T-helper 1 cell treated with Interleukin-12 subunit alpha and Interleukin-12 subunit beta and Interleukin-4 antibody, amounts not matched to agents 30 ng/mL and 1 ng/mL, for 36 hours (primary cell): ENCODE results near the gene INPP5A. TPM values are rescaled to one million over a fixed set of nuclear protein-coding genes. Genes with fewer than 3 reads are reported as not detected.

Experiments used
- intact Hi-C: fragments of 100-400 bp; cut with micrococcal nuclease; formaldehyde crosslinking; loops from one replicate; pipeline ENCODE4 v1.15.1; 2024
- total RNA-seq: library from RNA; stranded (reverse); gene quantifications from 2 replicates; pipeline ENCODE4 v1.2.3, GENCODE V29; 2022

INPP5A gene
- total RNA-seq, 1 donor from 2014 or later, result 19.0 TPM

DNA sequence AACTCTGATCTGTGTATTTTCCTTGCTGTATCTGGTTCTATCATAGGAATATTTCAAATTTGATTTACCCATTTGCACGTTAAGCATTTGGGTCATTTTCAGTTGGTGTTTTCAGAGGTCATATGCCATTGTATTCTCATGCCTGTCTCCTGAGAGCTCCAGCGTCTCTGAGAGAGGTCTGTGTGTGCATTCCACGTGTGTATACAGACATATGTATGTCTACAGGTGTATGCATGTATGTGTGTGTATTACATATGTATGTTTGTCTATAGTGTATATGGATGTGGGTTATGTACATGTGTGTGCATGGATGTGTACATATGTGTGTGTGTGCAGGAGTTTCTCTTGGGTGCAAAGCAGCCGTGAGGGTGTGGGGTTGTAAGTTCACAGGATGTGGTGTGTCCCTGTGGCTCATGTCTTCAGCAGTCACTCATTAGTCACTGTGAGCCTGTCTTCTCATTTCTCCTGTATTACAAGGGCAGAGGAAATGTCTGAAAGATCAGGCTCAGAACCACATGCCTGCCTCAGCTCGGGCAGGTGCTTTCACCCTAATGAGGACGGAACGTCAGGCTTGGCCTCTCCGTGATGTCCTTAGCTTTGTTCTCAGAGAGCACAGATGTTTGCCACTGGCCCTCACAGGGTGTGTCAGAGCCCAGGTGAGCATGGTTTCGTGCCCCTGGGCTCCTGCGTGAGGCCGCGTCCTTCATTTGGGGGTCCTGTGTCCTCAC lies 146.7 kb downstream of the INPP5A start:
- intact Hi-C loops, result no loop called here

DNA sequence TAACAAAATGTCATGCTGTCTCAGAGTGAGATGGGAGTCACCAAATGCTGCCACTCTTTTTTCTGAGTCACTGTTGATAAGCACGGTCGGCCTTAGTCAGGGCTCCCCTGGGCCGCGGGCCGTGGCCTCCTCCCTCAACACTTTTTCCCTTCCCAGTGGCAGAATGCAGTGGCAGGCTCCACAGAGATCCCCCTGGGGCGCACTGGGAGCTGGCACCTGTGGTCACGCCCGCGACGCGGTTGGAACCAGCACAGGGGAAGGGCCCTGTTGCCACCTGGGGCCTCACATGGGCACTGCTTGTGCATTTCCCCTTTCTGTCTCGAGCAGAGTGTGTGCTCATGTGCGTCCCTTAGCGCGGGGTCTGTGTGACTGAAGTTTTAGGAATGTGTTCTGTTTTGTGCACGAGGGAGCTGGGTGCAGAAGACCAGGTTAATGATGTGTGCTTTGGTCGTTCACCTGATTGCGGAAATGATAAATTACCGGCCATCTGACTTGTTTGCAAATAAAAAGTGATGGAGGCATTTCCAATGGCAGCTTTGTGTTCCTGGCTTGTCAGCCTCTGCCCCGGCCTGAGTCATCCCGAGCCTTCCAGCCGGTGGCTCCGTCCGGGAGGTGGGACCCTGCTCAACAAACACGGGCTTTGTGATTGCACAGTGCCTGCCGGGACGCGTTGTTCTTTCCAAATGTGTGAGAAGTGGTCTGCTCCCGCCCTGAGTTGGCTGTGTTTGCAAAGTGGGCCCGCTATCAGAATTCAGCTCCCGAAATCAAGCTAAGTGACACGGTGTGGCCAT lies 147.7 kb downstream of the INPP5A start:
- intact Hi-C loops, result no loop called here

DNA sequence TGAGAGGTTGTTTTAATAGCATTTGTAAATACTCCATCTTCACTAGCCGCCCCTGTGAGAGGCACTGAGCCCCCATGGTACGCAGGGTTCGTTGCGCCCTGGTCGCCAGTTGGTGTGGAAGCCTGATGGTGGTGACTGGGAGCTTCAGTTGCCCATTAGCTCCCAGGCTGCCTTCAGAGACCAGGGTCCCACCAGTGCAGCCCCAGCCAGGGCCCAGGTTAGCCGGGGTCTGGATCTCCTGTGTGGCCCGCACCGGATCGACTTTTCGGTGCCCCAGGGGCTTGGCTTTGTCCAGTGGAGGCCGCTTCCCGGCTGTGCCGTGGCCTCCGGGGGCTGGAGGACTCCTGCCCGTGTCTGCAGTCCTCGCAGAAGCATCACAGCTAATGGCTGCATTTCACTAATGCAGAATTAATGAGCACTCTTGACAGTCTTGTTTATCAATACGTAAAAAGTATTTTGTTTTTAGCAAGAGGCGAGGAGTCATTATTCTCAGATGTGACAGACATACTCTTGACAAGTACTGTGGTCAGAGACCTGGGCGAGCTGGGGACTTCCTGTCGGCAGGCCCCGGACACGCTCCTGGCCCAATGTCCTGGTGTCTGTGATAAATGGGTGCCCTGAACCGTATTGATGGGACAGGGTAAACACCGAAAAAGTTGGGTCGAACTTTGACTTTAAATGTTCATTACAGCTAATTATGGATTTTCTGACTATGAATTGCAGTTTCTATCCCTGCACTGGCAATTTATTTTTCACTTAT lies 148.5 kb downstream of the INPP5A start:
- intact Hi-C loops, result no loop called here

DNA sequence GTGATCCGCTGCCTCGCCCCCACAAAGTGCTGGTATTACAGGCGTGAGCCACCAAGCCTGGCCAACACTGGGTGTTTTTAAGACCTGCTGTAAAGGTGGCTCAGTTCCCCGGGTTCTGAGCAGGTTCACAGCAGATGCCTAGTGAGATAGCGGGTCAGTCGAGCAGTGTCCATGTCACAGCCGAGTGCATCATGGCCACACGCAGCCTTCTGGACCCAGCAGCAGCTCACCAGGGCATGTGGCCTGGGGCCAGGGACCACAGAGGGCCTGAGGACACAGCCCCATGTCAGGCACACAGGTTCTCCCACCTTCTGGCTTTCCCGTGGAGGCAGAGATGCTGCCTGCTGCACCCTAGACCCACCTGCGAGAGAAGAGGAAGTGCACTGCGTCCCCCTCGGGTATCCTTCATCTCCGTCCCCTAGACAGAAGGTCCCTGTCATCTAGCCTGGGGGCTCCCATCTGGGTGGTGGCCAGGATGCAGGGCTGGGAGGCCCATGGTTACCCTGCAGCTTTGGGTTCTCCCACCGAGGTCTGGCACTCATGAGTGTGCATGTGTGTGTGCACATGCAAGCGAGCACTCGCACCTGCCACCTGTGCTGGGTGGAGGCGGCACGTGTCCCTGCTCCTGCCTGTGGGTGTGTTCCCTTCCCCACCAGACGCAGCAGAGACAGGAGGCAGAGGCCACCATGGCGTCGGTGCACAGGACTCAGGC lies 149.8 kb downstream of the INPP5A start:
- intact Hi-C loops, result no loop called here

DNA sequence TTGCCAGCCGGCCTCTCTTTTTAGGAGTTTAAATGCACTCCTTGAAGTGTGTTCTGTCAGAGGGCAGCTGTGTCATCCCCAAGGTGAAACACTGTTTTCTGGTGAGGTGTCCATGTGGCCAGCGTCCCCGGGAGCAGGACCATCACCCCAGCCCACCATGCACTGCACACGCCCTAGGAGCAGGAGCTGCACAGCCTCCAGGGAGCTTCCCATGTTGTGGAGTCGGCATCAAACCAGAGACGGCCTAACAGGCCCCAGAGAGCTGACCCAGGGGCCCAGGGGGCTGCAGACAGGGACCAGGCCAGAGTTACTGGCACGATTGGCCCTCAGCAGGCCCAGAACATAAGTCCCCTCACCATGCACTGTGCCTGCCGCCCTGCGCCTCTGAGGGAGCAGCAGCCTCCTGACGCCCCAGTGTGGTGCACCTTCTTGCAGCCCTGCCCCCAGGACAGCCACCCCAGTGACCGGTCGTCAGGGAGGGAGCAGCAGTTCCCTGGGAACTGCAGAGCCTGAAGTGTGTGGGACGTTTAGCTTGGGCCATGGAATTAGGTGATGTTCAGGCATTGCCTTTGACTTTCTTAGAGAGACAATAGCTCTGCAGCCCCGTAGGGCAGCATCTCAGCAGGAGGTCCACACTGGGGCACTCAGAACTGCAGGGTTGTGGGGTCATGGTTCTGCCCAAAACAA lies 150.4 kb downstream of the INPP5A start:
- intact Hi-C loops, result no loop called here

DNA sequence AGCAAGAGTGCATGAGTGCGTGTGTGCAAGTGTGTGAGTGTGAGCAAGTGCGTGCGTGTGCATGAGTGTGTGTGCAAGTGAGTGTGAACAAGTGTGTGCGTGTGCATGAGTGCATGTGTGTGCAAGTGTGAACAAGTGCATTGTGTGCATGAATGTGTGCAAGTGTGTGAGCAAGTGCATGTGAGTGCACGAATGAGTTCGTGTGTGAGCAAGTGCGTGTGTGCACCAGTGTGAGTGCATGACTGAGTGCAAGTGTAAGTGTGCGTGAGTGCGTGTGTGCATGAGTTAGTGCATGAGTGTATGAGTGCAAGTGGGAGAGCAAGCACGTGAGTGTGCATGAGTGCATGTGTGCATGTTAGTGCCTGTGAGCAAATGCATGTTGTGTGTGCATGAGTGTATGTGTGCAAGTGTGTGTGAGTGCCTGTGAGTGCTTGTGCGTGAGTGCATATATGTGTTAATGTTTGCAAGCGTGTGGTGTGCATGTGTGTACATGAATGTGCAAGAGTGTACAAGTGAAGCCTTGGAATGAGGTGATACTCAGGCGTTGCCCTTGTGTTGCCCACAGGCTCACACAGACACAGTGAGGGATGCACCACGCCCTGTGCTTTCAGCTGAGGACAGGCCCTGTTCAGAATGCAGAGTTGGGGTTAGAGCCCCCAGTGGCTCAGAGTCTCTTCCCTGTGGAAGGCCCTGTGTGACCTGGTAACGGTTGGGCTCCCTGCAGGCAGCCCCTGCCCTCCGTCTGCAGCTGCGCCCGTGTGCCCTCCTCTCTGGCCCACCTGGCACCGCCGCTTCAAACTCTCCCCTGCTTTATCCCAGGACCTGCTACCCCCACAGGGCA lies 151.2 kb downstream of the INPP5A start:
- intact Hi-C loops, result no loop called here

DNA sequence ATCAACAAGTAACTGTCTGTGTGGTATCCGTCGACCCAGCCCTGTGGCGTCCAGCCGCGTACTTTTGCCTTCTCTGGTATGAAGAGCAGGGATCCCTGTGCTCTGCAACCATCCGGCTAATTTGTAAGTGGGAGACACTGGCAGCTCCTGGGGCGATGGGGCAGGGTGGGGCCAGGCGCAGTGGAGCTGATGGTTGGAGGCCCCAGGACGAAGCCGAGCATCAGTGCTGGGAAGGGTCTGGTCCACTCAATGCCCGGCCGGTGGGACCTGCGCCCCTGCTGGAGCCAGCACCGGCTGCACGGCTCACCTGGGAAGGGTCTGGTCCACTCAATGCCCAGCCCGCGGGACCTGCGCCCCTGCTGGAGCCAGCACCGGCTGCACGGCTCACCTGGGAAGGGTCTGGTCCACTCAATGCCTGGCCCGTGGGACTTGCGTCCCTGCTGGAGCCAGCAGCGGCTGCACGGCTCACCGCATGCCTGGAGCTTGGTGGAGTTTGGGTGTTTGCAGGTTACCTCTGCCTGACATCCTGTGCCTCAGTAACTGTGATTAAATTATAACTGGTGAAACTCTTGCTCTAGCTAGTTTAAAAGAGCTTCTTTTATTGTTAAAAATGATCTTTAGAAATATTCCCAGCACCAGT lies 152.3 kb downstream of the INPP5A start:
- intact Hi-C loops, result no loop called here

DNA sequence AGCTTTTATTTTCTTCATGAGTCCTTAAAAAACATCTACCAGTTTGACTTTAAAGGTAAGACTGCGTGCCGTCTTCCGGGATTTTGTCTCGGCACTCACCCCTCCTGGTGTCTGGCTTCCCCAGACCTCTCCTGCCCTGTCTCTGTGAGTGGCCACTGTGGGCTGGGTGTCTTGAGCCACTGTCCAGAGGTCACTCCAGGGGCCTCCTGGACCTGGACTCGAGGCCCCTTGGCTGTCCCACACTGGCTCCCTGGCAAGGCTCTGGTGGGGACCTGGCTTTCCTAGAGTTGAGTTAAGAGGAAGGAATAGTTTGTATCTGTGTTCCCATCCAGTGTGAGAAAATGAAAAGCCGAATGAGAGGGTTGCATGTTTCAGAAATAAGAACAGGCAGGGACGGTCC lies 152.8 kb downstream of the INPP5A start:
- intact Hi-C loops, result no loop called here

DNA sequence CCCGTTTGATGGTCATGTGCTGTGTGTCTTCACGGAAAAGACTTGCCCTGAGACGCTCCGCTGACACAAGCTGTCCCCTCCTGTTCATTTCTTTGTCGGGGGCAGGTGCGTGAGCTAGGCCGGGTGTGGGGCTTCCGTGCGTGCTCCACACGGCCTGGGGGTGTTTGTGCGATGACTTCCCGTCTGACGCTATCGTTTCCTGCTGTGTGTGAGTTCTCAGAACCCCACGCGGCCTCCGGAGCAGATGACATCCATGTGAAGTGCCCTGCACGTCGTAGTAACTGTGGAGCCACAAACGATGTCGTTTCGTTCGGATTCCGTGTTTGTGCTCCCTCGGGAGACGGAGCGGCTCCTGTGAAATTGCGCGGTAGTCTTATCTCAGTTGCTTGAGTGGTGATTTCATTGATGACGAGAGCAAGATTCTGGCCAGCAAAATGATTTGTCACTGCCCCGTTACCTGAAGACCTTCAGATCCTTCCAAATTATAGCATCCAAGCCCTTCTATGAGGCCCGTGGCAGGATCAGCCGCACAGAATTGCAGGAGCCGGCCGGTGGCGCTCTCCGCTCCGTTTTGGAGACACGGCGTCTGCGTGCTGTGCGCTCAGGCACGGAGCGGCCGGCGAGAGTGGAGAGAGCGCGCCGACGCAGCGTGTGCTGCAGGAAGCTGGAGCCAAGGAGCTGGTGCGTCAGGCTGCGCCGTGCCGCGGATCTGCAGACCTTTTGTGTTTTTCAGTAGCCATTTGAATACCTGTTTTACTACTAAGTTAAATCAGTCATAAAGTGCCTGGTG lies 153.4 kb downstream of the INPP5A start:
- intact Hi-C loops, result no loop called here

DNA sequence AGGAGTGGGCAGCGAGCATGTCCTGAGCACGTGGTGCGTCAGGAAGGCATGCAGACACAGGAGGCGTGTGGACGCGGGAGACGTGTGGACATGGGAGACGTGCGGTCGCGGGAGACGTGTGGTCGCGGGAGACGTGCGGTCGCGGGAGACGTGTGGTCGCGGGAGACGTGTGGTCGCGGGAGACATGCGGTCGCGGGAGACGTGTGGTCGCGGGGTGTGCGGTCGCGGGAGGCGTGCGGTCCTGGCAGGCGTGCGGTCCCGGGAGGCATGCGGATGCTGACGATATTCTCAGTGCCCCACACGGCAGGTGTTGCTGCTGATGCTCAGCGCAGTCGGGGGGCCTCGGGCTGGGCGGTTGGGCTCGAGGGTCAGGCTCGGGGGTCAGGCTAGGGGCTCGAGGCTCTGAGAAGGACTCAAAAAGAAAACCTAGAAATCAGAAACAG lies 154.1 kb downstream of the INPP5A start:
- intact Hi-C loops, result no loop called here

DNA sequence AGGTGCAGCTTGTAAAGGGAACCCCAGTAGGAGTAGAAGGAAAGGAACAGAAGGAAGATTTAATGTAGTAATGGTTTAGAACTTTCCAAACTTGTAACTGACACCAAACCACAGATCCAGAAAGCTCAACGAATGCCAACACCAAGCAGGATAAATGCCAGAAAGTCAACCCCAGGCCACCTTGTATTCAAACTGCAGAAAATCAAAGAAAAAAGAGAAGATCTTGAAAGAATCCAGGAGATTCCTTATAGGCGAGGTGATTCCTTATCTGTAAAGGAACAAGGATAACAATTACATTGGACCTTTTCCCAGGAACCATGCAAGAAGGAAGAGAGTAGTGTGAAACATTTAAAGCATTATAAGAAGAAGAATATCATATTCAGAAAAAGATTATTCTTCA lies 154.7 kb downstream of the INPP5A start:
- intact Hi-C loops, result no loop called here

DNA sequence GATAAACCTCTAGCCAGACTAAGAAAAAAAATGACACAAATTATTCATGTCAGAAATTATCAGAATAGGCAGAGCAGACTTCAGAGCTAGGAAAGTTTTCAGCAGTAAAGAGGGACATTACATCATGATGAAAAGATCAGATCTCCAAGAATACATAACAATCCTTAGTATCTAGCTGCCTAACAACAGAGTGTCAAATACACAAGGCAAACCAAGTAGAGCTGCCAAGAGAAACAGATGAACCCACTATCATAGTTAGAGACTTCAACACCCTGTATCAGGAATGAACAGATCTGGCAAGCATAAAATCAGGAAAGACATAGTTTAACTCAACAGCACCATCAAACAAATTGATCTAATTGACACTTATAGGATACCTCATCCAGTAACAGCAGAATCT lies 156.1 kb downstream of the INPP5A start:
- intact Hi-C loops, result no loop called here

DNA sequence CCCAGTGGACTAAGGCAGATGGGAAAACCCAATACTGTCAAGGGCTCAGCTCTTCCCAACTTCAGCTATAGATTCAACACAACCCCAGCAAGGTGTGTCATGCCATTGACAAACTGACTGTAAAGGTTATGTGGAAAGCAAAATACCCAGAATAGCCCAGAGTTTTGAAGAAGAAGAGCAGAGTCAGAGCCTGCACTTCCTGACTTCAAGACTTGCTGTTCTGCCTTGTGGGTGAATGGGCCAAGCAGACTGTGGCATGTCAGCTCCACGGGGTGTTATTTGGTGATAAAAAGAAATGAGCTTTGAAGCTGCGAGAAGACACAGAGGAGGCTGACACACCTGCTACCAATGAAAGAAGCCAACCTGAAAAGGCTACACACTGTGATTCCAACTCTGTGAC lies 158.6 kb downstream of the INPP5A start:
- intact Hi-C loops, result no loop called here

DNA sequence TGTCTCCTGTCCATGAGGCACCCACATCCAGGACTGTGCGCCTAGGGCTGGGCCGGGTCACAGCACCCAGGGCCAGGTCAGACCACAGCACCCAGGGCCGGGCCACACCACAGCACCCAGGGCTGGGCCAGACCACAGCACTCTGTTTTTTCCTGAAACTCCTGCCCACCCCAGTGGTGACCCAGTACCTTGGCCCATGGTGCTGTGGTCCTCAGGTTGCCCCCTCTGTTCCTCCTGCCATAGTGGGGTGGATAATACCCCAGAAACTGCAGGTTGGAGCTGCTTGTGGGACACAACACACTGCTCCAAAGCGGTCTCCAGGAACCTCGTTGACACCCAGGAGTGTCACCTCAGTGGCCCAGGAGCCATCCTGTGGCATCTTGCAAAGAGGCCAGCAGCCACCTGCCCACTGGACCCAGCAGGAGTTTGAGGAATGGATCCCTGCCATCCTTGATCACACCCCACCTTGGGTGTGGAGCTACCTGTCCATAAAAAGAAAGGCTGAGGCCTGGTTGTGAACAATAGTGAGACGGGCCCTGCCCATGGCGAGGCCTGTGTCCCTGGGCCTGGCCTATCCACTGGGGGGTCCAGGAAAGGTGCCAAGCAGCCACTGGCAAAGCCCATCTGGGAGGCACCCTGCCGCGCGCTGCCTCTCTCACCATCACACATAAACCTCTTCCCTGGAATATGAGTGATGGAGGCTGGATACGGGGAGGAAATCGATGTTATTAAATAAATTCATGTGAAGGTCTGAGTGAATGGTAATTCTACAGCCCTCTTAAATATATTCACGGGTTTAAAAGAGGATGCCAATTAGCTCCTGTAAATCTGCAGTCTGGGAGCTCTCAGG lies 159.4 kb downstream of the INPP5A start:
- intact Hi-C loops, result no loop called here

DNA sequence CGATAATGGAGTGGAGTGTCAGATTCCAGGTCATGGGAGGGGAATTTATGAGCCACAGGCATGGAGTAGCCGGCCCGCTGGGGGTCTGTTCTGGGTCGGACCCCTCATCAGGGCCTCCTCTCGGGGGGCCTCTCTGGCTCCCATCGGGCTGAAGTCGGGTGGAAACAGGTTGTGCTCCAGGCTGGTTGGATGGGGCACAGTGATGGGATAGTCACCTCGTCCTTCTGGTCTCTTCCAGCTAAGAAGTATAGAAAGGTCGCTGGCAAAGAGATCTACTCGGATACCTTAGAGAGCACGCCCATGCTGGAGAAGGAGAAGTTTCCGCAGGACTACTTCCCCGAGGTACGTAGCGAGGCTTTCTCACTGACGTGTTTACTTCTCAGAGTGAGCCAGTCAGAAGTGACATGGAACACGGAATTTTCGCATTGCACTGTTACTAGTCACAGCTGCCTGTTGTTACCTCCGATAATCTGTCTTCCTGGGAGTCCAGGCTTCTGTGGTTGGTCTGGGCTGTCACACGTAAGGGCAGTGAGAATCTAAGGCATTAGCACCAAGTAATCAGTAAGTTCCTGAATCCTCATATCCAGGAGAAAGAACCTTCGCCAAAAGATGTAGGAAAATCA lies 160.1 kb downstream of the INPP5A start:
- intact Hi-C loops, result no loop called here

DNA sequence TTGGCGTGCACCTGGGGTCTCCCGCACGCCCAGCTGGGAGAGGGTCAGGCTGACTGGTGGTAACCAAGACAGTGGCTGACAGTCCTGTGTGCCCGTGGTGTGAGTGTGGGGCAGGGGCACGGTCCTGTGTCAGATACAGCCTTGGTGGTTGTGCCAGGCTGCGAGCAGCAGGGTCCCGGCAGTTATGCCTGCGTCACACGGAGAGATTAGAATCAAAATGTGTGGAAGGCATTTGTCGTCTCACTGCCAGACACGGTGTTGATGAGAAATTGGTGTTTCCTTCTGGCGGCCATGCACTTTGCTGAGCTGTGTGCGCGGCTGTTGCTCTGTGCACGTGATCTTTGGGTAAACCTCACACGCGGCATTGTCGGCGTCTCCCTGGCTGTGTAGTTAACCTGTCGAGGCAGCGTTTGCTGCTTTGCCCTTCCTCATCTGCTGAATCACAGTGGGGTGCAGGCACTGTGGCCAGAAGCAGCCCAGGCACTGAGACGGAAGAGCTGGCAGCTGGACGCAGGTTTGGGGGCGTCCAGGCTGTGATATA lies 160.7 kb downstream of the INPP5A start:
- intact Hi-C loops, result no loop called here
